Endothelial cell of umbilical vein (primary cell): ENCODE measurements around the gene GDF11. TPM values are rescaled to one million over a fixed set of nuclear protein-coding genes. Genes with fewer than 3 reads are reported as not detected.

ENCODE experiments used
- BruUV-seq: library from RNA; stranded (reverse); fragments of 400-500 nt; replicated peaks from 2 replicates; lab custom pipeline; 2021; lab: Mats Ljungman, UMichigan
- CTCF ChIA-PET: fragments of 300-600, 350-600 bp; sonication (Branson Sonifier 250); formaldehyde crosslinking; loops from one replicate; lab custom pipeline; 2021; ENCODE audit warnings: antibody characterized with exemption, inconsistent platforms; lab: Charles Lee
- POLR2A ChIA-PET: fragments of 300-600, 350-600 bp; sonication (Branson Sonifier 250); formaldehyde crosslinking; loops from one replicate; lab custom pipeline; 2021; ENCODE audit warnings: antibody characterized with exemption, inconsistent platforms; lab: Charles Lee
- DNase-seq: peaks from one replicate; pipeline ENCODE4 v3.0.0-alpha.2; 2011; ENCODE audit warnings: low read depth, low spot score
- FAIRE-seq: peaks from 2 replicates; lab custom pipeline; 2011; peaks lifted over from hg19 to GRCh38; lab: Jason Lieb, UNC
- H2AFZ ChIP-seq: 2 replicates; pipeline ENCODE4 v1.6.0; 2012; ENCODE audit warnings: low read depth, low read length, control low read depth, inconsistent platforms
- H3K27ac ChIP-seq: 2 replicates; pipeline ENCODE4 v1.5.1; 2011; ENCODE audit warnings: low read depth, mild to moderate bottlenecking, control low read depth, low read length, moderate library complexity; ENCODE audit not compliant: insufficient read depth
- H3K27me3 ChIP-seq, 2 experiments: 2 replicates each; pipeline versions ENCODE4 v1.6.0 to v1.6.1; 2011; ENCODE audit warnings: low read length in 2 of 2, mixed read lengths in 1 of 2; ENCODE audit not compliant: control insufficient read depth in 2 of 2, insufficient read depth in 2 of 2
- H3K36me3 ChIP-seq, 2 experiments: 2 replicates in 1 of 2; 3 replicates in 1 of 2; pipeline ENCODE4 v1.5.1; 2011; ENCODE audit warnings: low read length in 2 of 2, mild to moderate bottlenecking in 1 of 2, moderate library complexity in 1 of 2; ENCODE audit not compliant: control insufficient read depth in 2 of 2, insufficient read depth in 2 of 2; ENCODE audit errors: extremely low read depth in 1 of 2
- H3K4me1 ChIP-seq: 3 replicates; pipeline ENCODE4 v1.5.1; 2011; ENCODE audit warnings: mild to moderate bottlenecking, low read length; ENCODE audit not compliant: control insufficient read depth, insufficient read depth; ENCODE audit errors: extremely low read depth
- H3K4me2 ChIP-seq: 2 replicates; pipeline ENCODE4 v1.6.1; 2011; ENCODE audit warnings: low read length, control low read depth, mixed read lengths; ENCODE audit not compliant: insufficient read depth
- H3K4me3 ChIP-seq, 3 experiments: fragments of 200-600 bp in 1 of 3; sonication (generic), shearing (Covaris generic) in 1 of 3; replicated peaks in 1 of 3; 2 replicates each; pipeline ENCODE4 v1.5.1; 2011 to 2016; ENCODE audit warnings: control low read depth in 3 of 3, low read length in 3 of 3, mild to moderate bottlenecking in 2 of 3, inconsistent platforms in 1 of 3, low read depth in 1 of 3, moderate library complexity in 1 of 3; ENCODE audit not compliant: insufficient read depth in 1 of 3
- H3K79me2 ChIP-seq: 2 replicates; pipeline ENCODE4 v1.6.0; 2012; ENCODE audit warnings: low read length, inconsistent platforms; ENCODE audit not compliant: control insufficient read depth, insufficient read depth
- H3K9ac ChIP-seq: replicated peaks from 2 replicates; pipeline ENCODE3; 2011; ENCODE audit warnings: low read length, control low read depth; ENCODE audit not compliant: insufficient read depth; ENCODE audit errors: extremely low read depth
- H3K9me1 ChIP-seq: replicated peaks from 3 replicates; pipeline ENCODE4 v1.6.0; 2011; ENCODE audit warnings: mild to moderate bottlenecking, low read length; ENCODE audit not compliant: control insufficient read depth, insufficient read depth; ENCODE audit errors: extremely low read depth
- H3K9me3 ChIP-seq: replicated peaks from 2 replicates; pipeline ENCODE4 v1.5.1; 2012; ENCODE audit warnings: low read length, inconsistent platforms; ENCODE audit not compliant: control insufficient read depth, insufficient read depth
- H4K20me1 ChIP-seq: replicated peaks from 2 replicates; pipeline ENCODE3; 2011; ENCODE audit warnings: mild to moderate bottlenecking, low read length; ENCODE audit not compliant: control insufficient read depth, insufficient read depth; ENCODE audit errors: extremely low read depth
- EZH2 ChIP-seq: IDR thresholded peaks from 2 replicates; pipeline ENCODE4 v1.6.1; 2012; ENCODE audit warnings: borderline replicate concordance, low read depth, mild to moderate bottlenecking, moderate library complexity, low read length, inconsistent platforms; ENCODE audit not compliant: severe bottlenecking
- POLR2A ChIP-seq: IDR thresholded peaks from 2 replicates; pipeline ENCODE4 v1.6.1; 2012; ENCODE audit warnings: low read depth, mild to moderate bottlenecking, control low read depth, low read length
- POLR2AphosphoS5 ChIP-seq: IDR thresholded peaks from 2 replicates; pipeline ENCODE4 v1.6.1; 2012; ENCODE audit warnings: low read depth, mild to moderate bottlenecking, control low read depth, low read length, moderate library complexity; ENCODE audit not compliant: insufficient read depth
- dilution Hi-C: fragments of 300-500 bp; cut with MboI; formaldehyde crosslinking; loops from one replicate; pipeline ENCODE4 v1.15.0; 2019; ENCODE audit warnings: low sequenced_read_pairs; ENCODE audit not compliant: extremely low pct_ligation_motif_present
- intact Hi-C: fragments of 100-400 bp; cut with micrococcal nuclease; formaldehyde crosslinking; loops from one replicate; pipeline ENCODE4 v1.10.0; 2022
- polyA plus RNA-seq, 4 experiments: library from polyadenylated mRNA; depleted of rRNA in 3 of 4; stranded (reverse) in 3 of 4; unstranded in 1 of 4; fragments of >200 nt; gene quantifications; 2 replicates each; pipeline versions ENCODE4 v1.2.1 to v1.2.3, GENCODE V29; 2011 to 2012; ENCODE audit warnings: missing spikeins in 1 of 4
- total RNA-seq: library from RNA; stranded (reverse); gene quantifications from 2 replicates; pipeline ENCODE4 v1.2.3, GENCODE V29; 2021
- TF ChIP-seq, protein P1 (sequence below): IDR thresholded peaks from 2 replicates; pipeline ENCODE4 v1.6.1; 2011; ENCODE audit not compliant: insufficient read depth, insufficient read length
- TF ChIP-seq, protein P2 (sequence below), 2 donors: IDR thresholded peaks; 1 replicate in 1 of 2; 2 replicates in 1 of 2; pipeline ENCODE4 v1.5.1; 2011; ENCODE audit warnings: low read length in 2 of 2, mild to moderate bottlenecking in 2 of 2, moderate library complexity in 2 of 2, control low read depth in 1 of 2, inconsistent platforms in 1 of 2, low read depth in 1 of 2; ENCODE audit not compliant: insufficient read depth in 1 of 2; ENCODE audit errors: extremely low read depth in 1 of 2

GDF11 gene
- total and polyA plus RNA-seq, 2 donors (not counting 3 experiments of a cell fraction or from before 2014, with no cell fraction given): 10.0 to 18.7 TPM

DNA sequence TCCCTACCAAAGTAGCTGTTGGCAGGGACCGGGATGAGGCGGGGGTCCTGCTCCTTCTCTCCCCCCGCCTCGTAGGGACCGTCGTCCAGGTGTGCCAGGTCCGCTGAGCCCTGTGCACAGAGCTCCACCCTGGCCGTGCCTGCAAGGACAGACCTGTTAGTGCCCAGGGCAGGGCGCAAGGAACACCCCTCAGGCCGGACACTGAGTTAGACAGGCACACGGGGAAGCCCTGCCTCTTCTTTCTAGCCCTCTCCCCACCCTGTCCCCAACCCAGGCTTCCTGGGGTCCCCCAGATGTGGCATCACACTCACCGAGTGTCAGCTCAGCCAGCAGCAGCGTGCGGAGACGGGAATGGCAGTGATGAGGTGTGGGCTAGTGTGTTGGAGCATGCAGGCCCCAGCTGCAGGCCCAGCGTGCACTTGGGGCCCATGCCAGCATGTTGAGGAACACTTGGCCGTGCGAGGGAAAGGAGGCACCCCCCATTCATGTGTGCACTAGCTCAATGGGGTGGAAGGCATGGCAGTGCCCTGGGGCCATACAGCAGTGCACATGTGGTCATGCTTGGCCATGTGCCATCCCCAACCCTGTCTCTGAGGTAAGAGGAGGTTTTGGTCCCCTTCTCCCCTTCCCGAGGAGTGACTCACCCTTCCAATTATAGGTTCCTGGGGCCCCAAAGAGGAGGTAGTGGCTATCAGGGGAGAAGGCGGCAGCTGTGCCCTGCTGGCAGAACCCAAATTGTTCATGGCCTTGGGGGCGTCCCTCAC is 42.5 kb upstream of the GDF11 start:
- FAIRE-seq: no peak
- ChIA-PET CTCF (interaction anchor here (1.0 kb wide), 1 partner anchor 44 kb away, joined by 5 read pairs; no protein-coding TSS in a partner anchor), POLR2A (no interaction called here)
- Histone ChIP-seq H3K4me3 (no peak overlapping the region), H3K9me1 (no peaks in the 10 kb centered on the region), H3K4me2 (no peak overlapping the region), H3K9me3 (no peaks in the 10 kb centered on the region), H4K20me1 (no peaks in the 10 kb centered on the region), H3K9ac (no peak overlapping the region), H3K36me3 (no peaks in the 10 kb centered on the region), H2AFZ (no peak overlapping the region), H3K27me3 (peaks cover 0 to 1% of the 10 kb centered on the region in 2 experiments), H3K27ac (no peak overlapping the region), H3K79me2 (no peaks in the 10 kb centered on the region), H3K4me1 (no peaks in the 10 kb centered on the region)
- intact Hi-C loops: loop anchor here (5.0 kb wide), 1 partner anchor 38 kb away; no protein-coding TSS in a partner anchor
- TF ChIP-seq POLR2AphosphoS5: no peak
- no peak for TF ChIP-seq POLR2A
- TF ChIP-seq, protein P1, sequence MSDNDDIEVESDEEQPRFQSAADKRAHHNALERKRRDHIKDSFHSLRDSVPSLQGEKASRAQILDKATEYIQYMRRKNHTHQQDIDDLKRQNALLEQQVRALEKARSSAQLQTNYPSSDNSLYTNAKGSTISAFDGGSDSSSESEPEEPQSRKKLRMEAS: no peak
- TF ChIP-seq EZH2: no peak
- TF ChIP-seq, protein P2, sequence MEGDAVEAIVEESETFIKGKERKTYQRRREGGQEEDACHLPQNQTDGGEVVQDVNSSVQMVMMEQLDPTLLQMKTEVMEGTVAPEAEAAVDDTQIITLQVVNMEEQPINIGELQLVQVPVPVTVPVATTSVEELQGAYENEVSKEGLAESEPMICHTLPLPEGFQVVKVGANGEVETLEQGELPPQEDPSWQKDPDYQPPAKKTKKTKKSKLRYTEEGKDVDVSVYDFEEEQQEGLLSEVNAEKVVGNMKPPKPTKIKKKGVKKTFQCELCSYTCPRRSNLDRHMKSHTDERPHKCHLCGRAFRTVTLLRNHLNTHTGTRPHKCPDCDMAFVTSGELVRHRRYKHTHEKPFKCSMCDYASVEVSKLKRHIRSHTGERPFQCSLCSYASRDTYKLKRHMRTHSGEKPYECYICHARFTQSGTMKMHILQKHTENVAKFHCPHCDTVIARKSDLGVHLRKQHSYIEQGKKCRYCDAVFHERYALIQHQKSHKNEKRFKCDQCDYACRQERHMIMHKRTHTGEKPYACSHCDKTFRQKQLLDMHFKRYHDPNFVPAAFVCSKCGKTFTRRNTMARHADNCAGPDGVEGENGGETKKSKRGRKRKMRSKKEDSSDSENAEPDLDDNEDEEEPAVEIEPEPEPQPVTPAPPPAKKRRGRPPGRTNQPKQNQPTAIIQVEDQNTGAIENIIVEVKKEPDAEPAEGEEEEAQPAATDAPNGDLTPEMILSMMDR (IDR thresholded peaks at IDR 0.05; ENCODE audit: extremely low read depth in 1 of 2, insufficient read depth in 1 of 2, low read depth in 1 of 2, low read length in 2 of 2): no peak
- no peak for DNase-seq
- no TSS peak for BruUV-seq
- dilution Hi-C loops: no loop called here
